NCI-H524 treated with DMSO at 0.1 percent for 48 hours (cell line): Measurements from ENCODE around the gene GZF1.
A peak's percentile ranks its signal among the peaks of the same experiment; 100 is the strongest.
"Not testable (repeated sequence)": the region's sequence is repeated elsewhere in the genome, so short reads cannot be mapped to it uniquely, and the experiment has no call there.

Experiments used
- DNase-seq: peaks from one replicate; lab custom pipeline; 2025; lab: John Stamatoyannopoulos, UW

The GZF1 gene

DNA sequence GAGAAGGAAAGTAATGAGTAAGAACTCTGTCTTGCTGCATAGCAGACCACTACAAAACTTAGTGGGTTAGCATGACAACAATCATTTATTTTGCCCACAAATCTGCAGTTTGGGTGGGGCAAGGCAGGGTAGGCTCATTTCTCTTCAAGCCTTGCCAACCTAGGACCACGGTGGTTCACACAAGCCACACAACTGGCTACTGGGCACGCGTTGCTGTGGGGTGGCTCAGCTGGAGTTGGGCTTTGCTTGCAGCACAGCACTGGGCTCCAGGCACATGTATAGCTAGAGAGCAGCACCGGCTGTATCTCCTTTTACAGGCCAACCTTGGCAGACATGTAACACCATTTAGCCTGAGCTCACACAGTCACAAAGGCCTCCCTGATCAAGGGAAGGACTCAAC, 16.0 kb upstream of the GZF1 start:
- DNase-seq = no peak

DNA sequence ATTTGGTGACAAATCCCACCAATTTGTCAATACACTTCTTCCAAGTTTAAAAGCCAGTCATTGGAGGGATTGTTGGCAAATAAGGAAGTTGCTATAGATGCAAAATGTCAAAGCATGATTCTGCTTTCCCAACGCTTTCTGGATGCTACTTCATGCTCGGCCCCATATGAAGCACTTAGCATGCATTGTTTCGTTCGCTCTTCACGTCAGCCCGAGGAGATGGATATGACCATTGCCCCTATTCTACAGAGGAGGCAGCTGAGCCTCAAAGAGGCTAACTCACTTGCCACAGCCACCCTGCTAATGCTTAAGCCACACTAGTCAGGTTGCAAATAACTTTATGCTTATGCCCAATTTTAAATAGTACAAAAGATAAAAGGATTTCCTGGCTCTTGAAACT, 14.2 kb upstream of the GZF1 start:
- DNase-seq = no peak

DNA sequence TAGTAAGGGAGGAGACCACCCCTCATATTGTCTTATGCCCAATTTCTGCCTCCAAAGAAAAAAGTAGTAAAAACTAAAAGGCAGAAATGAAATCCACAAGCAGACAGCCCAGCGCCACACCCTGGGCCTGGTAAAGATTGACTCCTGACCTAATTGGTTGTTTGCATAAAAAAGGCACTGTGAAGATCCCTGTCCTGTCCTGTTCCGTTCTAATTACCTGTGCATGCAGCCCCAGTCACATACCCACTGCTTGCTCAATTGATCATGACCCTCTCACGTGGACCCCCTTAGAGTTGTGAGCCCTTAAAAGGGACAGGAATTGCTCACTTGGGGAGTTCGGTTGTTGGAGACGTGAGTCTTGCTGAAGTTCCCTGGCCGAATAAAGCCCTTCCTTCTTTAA, 13.5 kb upstream of the GZF1 start:
- DNase-seq = not testable (repeated sequence)

DNA sequence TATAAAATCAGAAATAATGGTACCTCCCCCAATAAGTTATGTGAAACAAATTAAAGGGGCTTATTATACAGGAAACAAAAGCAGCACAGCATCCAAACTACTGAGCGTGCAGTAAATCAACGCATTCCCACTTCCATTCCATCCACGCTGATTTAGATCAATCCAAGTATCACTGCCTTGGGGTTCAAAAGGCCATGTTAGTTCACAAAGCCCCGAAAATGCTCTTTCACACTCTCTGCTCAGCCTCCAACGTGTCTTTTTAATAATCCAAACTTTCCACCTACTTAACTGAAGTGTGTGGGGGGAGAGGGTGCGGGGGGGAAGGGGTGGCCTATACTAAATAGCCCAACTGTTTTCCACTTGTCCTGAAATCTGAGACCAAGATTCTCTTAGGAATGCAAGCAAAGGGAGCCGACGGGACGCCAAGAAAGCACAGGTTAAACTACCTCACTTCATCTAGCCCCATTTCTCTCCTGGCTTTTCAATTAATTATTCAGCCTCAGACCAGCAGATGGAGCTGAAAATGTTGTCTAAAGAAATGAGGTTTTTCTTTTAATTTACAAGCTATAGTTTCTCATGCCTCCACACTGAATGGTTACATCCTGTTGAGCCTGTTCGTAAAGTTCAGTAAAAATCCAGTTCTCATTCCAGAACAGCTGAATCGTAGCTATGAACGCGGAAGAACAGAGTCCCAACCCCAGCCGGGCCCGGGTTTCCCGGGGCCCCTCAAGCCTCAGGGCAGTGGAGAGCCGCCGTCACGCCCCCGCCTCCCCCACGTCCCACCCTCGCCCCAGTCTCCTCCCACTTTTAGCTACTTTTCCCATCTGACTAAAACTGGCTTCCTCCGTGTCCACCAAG, 12.4 kb upstream of the GZF1 start:
- no peak for DNase-seq

DNA sequence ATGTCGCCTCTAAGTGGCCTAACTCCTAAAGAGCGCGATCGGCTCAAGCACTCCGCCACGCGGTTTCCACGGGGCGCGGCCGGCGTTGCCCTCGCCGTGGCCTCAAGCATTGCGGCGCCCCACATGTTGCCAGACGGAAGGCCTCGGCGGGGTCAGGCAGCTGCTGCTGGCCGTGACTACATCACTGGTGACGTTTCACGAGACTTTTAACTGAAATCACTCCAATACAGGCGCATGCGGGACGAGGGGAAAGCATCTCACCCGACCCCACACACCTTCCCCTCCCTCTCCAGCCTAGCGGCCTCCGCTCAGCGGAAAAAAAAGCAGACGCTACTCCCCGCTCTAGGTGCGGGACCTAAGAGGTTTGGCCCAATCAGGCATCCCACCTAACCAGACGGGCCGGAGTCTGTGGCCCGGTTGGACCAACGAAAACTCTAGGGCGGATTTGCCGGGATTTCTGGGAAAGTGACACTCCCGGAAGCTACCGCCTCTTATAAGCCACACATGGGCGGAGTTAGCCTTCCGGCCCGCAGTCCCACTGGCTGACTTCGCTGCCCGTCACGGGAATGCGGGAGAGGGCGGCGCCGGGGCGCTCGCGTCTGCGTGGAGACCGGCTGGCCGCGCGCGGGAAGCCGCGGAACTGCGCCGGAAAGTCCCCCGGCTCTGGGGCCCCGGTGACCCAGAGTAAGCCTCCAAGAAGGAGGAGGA, 11.6 kb upstream of the GZF1 start, which contains the start of gene NXT1:
Gene NXT1, plus strand, starts transcription at position 596 of the 708 bp plus-strand sequence. CDS start 3,251 bp downstream, outside the sequence.
- peak; percentile 91 for DNase-seq

DNA sequence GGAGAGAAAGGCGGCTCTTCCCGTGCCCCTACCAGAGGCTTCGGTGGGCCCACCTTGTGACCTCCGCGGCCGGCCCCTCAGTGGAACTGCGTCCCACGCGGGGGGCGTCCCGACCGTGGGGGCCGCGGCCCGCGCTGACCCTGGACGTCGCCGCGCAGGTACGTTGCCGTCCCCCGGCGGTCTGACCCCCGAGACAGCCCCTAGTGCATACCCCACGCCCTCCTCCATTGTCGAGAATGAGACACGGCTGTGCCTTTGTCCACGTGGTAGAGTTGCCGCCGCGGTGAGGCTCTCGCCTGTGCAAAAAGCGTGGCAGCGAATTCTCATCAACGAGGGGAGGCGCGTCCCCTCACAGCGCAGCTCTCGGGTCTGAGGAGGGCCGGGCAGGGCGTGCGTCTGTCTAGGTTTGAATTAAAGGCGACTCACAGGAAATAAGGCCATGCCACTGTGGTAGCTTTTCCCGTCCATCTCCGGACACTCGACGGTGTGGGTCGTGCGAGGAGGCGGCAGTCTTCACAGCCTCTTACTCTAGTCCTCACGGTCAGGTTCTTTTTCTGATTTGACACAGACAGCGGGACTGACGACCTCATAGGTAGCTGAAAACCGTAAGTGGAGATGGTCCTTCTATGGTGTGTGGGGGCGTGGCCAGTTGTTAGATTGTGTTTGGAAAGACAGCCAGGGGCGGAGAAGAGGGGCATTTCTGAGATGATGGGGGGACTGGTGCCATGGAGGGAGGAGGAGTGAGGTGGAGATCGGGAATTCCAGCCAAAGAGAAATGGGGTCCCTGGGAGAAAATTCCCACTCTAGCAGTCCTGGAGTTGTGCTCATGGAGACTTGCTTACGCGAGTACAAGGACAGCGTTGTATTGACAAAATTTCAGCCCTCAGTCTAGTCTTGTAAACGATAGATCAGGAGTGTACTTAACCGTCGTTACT, 10.8 kb upstream of the GZF1 start:
- DNase-seq = no peak

DNA sequence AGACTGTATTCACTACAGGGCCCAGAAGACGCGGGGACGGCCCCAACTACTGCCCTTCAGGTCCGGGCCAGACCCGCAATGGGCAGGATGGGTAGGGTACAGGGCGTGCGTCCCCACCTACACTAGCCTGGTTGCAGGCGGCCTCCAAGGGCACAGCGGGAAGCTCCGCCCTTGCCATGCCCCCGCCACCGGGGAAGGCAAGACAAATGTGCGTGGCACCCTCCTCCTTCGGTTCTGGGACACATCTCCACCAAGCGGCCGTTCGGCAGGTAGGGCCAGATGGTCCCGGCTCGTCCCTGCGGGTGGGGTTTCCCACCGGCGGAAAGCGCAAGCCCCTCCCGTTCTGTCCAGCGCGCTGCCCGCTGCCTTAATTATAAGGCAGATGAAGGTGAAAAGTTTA, 5.8 kb upstream of the GZF1 start:
- DNase-seq = no peak

DNA sequence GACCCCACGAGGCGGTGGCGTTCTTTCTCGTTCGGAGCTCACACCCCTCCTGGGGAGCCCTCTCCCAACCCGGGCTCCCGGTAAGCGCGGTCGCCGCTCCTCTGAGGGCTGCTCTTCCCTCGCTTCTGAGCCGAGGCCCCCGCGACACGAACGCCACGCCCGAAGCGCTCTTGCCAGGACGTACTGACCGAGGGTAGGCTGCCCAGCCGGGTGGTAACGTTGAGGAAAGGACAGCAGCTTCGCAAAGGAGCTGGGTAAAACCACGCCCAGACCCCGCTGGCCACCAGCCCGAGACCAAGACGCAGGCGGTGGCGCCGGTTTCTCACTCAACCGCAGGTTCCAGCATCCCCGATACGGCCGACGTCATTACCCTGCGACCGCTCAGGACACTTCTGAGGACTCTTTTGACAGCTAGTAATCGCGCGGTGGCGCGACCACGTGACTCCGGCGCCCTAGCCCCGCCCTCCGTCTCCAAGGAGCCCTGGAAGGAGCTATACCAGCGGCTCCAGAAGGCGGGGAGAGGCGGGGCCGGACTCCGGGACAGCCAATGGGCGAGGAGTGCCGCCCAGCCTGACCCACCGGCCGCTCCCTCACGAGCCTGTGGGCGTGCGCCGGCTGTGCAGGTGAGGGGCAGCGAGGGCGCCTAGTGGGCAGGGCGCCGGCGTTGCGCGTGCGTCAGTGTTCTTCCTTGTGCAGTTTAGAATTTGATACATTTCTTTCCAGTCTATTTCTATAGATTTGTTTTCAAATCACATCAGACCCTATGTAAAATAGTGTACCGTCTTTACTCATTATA, 4.0 kb upstream of the GZF1 start:
- DNase-seq = peak; percentile 97

DNA sequence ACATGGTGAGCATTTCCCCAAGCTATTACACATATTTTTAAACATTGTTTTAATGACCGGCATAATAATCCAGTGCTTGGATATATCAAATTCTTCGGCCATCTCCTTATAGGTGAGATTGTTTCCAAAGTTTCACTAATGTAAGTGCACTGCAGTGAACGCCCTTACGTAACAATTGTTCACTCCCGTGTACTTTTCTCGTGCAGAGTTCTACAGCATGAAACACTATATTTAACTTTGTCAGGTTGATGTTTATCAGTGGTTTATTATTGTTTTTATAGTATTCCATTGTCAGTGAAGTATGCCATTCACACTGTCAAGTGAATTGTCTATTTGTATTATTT, 3.4 kb upstream of the GZF1 start:
- DNase-seq = no peak

DNA sequence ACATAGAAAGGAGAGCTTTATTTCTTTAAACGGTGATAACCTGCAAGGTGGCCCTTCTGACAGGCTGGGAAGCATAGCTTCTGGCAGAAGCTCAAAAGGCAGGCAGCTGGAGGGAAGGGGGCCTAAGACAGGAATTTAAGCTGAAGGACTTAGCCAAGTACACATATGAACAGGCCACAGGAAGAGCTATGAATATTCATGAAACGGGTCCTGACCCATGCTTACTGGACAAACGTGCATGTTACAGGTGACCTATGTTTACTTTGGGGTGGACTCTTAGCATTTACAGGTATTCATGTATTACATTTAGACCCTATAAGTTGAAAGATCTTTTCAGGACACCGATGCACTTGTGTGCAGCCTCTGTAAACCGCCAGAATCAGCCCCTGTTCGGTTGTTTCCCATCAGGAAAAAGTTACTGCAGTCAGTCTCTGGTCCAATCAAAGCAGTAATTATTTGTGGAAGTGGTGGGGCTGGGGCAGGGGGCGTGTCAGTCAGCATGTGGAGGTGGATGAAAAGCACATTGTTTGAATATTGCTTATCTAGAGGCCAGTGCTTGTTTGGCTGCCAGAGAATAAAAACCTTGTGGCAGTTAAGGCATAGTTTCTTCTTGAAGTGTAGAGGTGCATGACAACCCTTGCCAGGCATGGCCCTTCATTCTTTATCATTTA, 2.9 kb upstream of the GZF1 start:
- no peak for DNase-seq

DNA sequence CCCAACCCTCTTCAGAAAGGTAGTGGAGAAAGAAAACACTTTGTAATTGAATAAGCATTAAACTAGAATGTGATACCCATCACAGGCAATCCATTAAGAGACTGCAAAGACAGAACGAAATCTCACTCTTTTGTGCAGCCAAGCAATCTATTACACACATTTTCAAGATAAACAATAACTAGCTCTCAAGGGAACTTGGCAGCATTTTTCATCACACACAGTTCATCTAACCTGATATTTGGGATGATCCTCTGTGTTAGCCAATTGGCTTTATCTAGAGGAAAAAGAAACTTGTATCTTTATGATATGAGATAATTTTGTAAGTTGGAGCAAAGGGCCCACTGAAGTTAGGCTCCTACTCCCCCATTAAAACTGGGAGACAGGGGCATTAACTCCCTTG, 1.5 kb upstream of the GZF1 start:
- no peak for DNase-seq

DNA sequence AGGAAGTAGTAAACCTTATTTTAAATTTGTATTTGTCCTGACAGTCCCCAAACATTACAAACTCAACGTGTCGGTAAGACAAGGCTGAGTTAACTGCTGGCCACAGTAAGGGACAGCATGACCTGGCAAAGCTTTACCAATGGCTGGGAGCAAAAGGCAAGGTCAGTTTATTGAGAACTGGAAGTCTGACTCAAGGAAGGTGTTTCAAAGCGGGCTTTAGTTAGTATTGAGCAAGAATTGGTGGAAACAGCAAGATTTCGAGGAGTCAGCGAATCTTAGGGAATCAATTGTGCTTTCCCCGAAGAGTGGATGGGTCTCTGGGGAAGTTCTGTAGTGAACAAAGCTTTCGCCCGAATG, 885 bp upstream of the GZF1 start:
- no peak for DNase-seq

DNA sequence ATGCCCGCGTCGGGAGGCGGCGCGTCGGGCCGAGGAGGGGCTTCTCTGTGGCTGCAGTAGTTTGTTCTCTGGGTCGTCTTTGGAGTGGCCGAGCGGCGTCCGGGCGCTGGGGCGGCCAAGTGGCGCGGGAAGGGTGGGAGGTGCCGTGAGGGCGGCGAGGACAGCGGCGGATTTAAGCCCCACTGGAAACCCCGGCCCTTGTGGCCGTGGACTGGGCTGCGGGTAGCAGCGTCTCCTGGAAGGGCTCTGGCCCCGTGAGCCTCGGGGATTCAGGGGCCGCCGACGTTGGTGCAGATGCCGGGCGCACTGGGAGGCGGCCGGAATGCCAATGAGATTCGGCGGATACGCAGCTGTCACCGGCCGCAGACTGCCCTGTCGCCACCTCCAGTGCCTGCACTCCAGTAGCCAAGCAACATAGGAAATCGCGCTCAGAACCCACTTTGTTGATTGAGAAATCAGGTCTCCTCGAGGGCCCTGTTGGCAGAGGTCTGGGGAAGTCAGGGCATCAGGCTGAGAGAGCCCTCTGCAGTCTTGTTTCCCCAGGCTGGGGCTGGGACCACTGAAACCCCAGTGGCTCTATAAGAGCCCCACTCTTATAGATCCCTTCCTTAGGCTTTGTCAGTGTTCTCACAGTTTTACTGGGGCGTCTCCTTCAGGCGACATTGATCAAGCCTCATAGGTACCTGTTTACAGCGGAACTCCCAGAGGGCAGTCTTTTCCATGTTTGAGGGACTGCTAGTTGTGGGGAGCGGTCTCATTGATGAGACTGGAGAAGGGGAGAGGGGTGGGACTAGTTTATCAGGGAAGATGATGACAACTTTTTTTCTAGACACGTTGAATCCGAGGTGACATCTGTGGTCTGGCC, 642 bp downstream of the GZF1 start:
- no peak for DNase-seq

DNA sequence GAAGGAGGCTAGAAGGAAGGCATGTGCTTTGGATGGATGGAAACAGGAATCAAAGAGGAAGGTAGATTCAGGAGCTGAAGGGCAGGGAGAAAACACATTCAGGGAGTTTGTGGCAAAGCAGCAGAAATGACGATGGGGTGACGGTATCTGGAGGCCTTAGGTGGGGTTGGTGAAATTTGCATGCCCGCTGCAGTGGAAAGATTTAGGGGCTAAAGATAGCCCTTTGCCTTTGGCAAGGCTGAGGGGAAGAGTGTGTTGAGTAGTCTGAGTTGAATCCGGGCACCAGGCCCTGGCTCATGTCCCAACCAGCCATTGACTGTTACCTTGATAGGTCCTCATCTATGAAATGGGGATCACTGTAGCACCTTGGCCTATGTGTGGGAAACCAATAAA, 1.3 kb downstream of the GZF1 start:
- no peak for DNase-seq

DNA sequence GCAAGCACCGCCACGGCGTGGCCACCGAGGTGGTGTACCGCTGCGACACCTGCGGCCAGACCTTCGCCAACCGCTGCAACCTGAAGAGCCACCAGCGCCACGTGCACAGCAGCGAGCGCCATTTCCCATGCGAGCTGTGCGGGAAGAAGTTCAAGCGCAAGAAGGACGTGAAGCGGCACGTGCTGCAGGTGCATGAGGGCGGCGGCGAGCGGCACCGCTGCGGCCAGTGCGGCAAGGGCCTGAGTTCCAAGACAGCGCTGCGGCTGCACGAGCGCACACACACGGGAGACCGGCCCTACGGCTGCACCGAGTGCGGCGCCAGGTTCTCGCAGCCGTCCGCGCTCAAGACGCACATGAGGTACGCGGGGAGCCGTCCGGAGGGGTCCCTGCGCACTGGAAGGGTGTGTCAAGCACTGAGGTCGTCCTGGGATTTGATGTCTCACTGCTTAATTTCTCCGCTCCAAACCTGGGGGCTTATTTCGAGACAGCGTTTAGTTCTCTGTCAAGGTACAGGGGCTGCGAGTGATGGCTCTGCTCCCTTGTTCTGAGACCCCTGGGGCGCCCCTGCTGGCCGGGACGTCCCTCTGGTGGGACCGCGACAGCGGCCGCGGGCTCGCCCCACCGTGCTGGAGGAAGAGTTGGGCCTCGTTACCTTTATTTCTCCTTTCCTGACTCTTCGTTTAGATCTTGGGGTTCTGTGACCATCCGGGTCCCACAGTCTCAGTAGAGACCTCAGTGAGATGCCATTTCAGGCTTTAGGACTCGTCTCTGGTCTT, 3.6 kb downstream of the GZF1 start:
- DNase-seq = no peak

DNA sequence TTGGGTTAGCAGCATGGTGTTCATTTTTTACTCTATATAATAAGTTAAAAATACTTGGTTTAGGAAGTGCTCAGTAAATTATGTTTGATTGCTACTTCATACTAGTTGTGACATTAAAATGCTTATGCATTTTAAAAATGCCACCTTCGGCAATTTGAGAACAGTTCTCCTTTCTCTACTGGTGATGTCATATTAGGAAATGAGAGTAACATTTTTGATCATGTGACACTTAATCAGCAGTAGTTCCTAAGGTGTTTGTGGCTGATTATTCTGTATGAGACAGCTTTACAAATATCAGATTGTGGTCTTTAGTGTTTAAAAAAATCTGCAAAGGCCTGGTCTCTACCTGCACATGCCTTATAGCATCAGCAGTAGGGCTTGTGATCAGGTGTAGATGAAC, 4.4 kb downstream of the GZF1 start:
- DNase-seq = no peak

DNA sequence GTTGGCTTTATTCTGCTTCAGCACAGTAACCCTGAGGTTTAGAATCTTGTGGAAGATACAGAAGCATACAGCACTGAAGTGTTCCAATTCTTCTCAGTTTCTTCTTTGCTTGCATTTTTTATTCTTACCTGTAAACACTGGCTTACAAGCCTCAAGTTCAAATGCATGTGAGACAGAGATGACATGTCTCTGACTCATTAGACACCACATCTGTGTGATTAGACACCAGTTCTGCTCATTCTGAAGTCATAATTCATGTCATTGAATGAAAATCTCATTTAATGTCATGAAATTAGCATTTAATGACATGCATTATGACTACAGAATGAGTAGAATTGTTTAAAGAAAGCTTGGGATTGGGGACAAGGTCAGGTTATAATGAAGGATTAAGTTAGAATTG, 5.8 kb downstream of the GZF1 start:
- no peak for DNase-seq

DNA sequence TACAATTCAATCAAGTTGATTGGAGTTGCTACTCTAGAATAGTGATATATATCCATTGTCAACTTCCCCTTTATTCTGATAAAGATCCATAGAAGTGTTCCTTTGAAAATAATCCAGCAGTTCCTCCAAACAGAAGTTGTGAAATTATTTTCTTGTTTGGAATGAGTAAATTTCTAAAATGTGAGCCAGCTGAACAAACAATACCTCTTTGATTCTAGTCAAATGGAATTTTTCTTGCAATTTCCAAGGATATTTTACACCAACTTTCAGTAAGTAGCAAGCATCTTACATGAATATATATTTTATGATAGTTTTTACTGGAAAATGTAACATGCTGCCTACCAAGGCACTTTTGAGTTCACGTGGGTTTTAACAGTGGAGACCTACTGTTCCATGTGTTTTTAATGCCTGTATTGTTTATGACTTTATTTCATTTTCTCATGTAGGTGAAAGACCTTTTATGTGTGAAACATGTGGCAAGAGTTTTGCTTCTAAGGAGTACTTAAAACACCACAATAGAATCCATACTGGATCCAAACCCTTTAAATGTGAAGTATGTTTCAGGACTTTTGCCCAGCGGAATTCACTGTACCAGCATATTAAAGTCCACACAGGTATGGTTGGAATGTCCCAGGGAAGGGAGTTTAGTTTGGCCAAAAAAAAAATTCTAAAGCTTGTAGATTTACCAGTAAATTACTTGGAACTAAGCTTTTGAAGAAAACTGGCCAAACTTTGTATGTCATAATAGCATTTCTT, 6.5 kb downstream of the GZF1 start:
- DNase-seq = no peak
